COR-L47 (cell line): ENCODE measurements around the gene ZNF385D.

Experiments used
- DNase-seq: peaks from one replicate; lab custom pipeline; 2025; lab: John Stamatoyannopoulos, UW

Gene ZNF385D

DNA sequence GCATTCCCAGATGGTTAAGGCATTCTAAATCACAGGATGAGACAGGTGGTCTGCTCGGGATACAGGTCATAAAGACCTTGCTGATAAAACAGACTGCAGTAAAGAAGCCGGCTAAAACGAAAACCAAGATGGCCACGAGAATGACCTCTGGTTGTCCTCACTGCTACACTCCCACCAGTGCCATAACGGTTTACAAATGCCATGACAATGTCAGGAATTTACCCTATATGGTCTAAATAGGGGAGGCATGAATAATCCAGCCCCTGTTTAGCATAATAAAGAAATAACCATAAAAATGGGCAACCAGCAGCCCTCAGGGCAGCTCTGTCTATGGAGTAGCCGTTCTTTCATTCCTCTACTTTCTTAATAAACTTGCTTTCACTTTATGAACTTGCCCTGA lies 151.1 kb downstream of the ZNF385D start:
- DNase-seq = no peak

DNA sequence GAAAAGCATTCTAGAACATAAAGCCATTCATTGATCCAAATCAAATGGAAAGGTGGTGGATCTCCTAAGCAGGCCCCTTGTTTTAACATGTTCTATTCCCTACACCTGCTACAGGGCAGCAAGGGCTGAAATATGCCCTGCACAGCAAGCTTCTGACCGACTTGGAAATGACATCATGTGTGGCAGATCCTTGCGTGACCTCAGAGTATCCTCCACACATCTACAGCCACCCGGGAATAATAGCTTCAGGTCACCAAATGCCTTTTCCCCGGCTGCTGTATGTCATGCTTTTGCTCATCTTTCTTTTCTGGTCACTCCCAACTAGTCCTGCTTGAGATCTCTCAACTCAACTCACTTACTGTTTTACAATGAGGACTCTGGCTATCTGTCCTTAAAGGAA lies 158.2 kb downstream of the ZNF385D start:
- no peak for DNase-seq

DNA sequence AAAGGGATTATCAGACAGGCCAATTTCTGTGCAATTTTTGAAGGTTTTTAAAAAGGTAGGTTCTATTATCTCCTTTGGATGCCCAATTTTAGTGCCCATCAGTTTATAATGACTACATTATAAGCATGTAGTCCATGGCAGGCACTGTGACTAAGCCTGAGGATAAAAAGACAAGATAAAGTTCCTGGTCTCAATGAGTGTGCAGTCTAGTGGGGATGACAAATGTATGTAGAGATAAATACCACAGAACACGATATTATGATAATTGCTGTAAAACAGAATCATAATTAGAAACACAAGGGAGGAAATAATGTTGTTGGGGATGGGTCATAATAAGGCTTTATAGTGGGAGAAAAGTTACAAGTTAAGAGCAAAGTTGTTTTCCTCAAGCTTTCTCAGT lies 163.1 kb downstream of the ZNF385D start:
- DNase-seq = no peak

DNA sequence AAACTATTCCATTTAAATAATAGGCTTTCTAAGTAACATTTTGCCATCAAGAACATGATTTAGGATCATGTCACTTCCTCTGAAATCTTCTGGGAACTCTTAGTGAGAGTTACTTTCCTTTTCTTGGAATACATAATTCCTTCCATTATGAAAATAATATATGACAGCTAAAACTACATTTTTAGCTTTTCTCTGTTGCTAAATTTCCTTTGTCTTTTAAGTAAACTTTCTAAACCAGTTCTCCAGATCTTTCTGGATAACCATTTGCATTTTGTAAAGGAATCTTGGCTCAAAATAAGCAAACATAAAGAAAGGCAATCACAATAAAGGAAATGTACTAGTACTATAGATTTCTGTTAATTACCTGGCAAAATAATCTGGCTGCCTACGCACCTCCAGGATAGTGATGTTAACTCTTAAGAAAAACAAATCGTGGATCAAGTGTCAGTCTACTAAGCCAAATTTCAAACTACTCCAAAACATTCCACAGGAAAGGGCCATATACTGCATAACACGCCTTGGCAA lies 165.7 kb downstream of the ZNF385D start:
- no peak for DNase-seq

DNA sequence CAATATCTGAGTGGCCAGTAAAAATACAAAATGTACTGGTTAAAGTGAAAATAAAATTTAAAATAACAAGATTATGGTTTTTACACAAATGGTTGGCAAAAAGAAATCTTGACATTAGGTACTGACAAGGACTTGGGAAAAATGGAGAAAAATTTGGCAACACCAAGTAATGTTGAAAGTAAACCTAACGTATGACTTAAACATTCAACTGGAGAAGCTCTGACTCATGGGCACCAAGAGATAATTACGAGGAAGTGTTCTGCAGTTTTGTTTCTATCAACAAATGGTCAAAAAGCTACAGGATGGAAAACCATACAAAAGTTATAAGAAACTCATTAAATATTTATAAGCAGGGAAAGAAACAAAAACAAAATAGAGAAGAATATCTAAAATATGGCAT lies 177.7 kb downstream of the ZNF385D start:
- DNase-seq = no peak

DNA sequence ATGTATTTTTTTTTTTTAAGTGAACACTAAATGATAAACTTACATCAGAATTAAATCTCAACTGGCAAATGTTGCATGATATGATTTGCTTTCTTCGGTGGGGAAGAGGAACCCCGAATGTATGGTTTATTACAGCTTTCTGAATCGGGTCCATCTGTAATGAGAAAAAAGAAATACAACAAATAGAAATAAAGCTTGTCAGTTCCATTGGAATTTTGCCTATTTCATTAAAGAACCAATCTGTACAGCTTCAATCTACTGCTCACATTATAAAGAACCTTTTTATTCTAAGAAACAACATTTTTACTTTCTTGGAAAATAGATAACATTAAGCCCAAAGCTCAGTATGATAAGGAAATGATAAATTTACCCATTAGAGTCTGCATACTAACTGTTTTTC lies 186.5 kb downstream of the ZNF385D start:
- DNase-seq = no peak

DNA sequence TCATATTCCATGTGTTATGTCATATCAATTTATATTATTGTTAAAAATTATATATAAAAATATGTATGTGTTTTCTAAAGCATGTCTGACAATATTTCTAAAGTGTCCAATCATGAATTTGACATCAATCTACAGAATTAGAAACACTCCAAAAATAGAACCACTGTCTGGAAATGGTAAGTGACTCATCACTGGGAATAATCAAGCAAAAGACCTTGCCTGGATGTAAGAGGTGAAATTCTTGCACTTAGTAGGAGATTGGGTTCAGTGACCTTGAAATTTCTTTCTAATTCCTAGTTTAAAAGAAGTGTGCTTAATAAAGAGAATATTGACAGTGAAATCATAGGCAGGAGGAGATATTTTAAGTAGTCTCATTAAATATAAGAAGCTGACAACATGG lies 188.8 kb downstream of the ZNF385D start:
- no peak for DNase-seq

DNA sequence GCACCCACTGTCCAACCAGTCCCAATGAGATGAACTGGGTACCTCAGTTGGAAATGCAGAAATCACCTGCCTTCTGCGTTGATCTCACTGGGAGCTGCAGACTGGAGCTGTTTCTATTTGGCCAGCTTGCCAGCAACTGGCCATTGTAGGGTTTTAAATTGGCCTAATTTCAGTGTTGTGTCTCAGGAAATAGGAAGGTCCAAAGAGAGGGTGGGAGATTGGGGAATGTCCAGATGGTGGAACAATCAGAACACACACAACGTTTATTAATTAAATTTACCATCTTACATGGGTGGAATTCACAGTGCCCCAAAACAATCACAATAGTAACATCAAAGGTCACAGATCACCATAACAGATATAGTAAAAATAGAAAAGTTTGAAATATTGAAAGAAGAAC lies 189.5 kb downstream of the ZNF385D start:
- DNase-seq = no peak

DNA sequence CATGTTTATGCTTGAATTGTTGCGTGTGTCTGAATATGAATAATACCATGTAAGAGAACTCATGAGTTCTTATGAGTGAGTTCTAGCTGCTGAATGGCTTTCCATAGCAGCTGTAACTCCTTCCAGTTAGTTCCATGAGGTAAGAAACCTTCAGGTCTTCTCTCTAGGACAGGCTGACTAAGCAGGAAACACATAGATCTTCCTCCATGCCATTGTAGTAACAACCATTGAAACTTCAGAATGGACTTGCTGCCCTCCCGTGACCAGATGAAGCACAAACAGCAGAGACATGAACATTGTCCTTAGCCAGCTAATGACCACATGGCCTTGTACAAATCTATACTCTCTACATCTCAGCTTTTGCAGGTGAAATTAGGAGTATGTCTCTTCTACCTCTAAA lies 200.0 kb downstream of the ZNF385D start:
- no peak for DNase-seq

DNA sequence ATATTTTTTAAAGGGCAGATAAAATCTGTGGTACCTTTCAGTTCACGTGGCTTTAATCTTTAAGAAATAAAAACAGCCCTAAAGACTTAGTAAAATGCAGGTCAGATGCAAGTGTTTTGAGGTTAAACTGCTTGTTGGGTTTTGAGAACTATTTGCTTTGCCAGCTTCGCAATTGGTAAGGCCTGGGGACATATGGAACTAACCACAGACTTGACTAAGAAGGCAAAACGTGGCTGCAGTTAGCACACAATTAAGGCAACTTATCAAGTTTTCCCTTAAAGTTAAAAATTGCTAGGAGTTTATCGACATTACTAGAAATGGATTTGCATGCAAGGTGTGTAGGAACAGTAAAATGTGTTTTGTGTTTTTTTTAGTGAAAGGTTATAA lies 206.9 kb downstream of the ZNF385D start:
- no peak for DNase-seq

DNA sequence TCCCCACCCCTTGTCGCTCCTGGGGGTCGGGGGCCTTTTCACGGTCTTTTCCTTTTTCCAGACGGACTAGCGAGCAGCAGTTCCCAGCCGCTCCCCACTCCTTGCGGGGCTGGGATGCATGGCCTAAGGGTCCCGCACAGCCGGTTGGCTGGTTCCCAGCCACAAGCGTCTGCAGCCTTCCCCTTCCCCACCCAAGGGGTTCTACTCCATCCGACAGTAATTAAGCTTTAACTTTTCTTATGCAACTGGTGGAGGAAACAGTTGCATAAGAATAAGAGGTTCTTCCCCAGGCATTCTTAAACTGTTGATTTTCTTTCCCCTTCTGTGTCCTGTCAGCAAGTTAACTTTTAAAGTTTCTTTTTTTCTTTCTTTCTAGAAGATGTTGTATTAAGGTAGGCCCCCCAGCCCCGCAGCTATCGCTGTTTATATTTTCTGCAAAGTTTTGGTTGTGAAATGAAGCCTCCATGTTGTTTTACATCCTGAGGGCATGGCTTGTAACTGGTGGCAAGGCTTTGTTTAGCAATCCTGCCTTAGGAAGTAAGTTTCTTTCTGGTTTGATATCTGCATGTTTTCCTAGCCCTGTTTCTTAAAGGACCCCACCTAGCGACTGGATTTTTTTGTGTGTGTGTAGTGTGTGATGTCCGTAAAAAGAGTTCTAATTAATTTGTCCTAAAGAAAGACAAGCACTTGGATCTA lies 207.5 kb downstream of the ZNF385D start:
- no peak for DNase-seq

DNA sequence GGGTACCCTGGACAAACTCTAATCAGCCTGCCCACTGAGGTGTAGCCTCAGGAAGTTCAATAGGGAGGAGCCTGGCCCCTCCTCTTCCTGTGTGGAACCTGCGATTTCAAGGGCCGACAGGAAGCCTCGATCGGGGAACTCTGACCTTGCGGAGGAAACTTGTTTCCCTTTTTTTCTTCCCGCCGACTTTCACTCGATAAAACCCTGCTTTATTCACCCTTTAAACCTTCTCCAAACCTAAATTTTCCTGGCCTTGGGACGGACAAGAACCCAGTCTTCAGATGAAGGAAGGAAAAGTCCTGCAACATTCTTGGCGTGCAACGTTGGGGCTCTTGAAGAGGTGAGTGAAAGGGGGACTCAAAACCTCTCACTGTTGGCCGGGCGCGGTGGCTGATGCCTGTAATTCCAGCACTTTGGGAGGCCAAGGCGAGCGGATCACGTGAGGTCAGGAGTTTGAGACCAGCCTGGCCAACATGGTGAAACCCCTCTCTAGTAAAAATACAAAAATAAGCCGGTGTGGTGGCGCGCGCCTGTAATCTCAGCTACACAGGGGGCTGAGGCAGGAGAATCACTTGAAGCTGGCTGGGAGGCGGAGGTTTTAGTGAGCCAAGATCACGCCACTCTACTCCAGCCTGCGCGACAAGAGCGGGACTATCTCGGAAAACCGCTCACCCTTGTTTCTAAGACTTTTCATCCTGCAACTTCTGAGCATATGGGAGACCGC lies 208.2 kb downstream of the ZNF385D start:
- no peak for DNase-seq

DNA sequence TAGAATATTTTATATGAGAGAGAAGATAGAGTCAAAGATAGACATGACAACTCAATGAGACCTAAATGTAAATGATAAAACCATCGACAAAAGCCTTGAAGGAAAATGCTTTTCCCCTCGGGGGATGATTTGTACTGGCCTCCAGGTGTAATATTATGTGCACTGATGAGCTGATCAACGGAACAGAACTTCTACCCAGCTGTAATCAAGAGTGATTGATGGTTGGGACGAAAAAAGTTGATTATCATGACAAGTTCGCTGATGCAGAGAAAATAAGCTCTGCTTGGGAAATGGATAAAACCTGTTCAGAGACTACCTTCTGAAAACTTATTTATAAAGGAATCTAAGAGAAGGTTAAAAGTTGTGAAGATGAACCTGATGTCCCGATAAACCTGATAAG lies 210.7 kb downstream of the ZNF385D start:
- no peak for DNase-seq

DNA sequence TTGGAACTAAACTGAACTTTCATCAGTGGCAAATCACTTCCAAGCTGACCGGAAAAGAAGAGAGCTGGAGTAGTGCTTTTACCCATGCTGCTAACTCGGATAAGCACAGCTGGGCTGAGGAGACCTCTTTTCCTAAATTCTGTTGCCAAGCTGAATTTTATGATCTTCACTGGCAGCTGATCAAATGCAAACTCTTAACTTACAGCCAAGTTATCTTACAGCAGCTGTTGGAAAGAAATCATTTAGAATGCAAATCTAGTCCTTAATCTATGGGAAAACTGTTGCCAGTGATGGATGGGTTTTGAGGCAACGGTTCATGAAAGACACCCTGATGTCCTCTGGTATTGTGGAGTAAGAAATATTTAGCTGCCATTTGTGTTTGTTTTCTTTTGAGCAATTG lies 216.5 kb downstream of the ZNF385D start:
- no peak for DNase-seq

DNA sequence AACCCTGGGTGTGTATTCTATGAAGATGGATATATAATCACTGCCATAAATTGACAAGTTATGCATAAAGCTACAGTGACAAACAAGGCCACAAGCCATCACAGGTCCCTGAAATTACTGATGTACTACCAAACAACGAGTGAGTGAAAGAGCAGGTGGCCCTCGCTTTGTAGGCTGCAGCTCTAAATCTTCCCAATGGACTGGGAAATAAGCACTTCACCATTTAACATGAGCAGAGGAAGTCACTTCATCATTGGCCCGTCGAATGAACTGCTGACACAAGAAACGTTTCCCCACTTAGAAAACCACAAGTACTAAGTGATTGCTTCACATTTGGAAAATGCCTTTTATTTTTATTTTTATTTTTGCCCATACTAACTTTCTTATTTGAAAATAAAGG lies 218.0 kb downstream of the ZNF385D start:
- DNase-seq = no peak

DNA sequence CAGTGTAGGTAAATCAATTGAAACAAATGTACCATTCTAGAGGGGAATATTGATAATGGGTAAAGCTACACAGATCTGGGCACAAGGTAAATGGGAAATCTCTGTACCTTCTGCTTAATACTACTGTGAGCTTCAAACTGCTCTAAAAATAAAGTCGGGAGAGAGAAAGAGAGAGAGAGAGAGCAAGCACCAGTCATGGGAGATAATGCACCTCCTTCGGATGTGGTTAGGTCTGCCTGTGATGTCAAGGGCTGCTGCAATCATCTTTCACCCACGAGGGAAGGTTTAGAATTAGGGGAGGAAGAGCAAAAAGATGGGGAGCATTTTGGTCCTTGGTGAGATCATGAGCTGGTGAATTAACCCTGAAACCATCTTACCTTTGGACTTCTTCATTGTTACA lies 219.1 kb downstream of the ZNF385D start:
- DNase-seq = no peak

DNA sequence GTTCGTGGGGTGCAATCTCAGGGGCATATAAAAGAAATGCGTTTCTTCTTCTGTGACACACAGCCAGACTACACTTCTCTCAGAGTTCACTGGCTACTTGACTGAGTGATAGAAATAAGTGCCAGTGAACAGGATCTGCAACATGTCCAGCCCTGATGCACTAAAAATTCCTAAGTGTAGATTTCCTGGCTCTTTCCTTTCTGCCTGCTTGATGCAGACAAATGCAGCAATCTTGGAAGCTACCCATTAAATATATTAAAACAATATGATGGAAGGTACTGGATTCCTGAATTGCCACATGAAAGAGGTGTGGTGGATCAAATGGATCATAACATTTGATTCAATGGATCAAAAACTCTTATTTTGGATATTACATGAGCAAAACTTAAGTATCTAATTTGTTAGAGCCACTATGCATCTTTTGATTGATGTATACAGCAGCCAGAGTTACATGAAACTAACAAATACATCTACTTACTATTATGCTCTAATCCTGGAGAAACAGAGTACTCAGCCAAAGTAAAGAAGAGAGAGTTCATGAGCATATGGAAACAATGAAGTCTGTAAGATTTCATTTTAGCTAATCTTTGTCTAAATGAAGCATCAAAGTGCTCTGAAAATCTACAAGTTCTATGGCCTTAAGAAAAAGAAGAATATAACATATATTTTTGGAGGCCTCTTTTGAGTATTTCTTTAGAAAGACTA lies 222.6 kb downstream of the ZNF385D start:
- no peak for DNase-seq

DNA sequence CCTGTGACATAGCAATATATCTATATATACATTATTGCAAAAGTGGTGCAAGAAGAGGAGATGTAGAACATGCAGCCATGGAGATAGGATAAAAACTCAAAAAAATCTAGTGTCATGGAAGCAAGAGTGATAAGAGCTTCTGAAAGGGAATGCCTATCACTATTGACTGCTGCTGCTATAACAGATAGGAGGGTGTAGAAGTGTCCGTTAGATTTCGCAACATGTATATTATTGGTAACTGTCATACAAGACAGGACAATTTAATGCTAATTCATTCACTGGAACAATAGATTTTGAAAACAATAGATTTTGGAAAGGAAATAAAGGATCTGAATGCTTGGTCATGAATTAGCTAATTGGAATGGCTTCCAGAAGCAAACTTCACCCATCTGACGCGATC lies 224.5 kb downstream of the ZNF385D start:
- DNase-seq = no peak

DNA sequence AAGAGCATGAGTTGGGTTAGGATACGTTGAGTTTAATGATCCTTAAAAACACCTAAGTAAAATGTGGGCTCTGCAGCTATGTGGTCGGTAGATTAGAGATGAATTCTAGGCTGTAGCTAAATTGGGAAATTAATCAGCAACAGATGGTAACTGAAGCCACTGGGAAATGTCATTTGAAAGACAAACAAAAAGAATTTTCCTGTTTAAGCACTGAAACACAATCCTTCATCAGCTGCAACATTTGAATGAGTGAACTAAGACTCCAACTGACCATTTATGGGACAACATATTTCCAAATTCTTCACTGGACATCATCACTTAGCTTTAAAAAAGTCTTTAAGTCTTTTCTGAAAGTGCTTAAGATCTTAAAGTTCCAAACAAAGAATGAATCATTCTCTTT lies 226.9 kb downstream of the ZNF385D start:
- no peak for DNase-seq

DNA sequence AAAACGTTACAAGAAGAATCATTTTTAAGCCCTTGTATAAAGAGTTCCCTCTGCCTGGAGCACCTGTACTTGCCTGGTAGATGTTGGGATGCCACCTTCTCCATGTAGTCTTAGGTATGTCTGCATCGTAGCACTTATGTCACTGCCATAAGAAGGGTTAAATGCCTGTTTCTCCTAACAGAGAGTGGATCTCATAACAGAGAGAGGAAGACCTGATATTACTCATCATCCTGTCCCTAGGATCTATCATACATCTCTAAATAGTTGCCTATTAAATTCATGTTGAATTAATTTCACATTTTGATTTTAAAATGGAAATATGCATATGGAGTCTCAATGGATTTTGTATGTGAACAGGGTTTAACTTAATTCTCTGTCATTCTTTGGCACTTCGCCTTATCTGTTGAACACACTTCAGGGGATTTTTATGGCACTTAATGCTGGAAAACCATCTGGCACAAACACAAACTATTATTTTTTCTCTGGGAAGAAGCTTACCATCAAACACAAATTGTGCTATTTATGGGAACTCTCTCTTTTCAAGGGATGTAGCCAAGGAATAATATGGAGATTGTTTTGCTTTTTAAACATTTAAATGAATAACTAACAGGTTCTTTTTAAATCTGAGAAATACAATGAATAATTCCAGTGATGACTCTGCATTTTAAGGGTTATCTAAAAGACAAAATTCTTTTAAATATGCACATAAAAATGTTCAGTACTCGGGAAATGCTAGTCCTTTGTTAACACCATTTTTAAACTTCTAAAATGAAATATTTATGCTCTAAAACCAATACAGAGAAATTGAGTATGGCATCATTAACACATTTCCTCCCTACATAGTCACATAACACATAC lies 230.7 kb downstream of the ZNF385D start:
- DNase-seq = no peak

DNA sequence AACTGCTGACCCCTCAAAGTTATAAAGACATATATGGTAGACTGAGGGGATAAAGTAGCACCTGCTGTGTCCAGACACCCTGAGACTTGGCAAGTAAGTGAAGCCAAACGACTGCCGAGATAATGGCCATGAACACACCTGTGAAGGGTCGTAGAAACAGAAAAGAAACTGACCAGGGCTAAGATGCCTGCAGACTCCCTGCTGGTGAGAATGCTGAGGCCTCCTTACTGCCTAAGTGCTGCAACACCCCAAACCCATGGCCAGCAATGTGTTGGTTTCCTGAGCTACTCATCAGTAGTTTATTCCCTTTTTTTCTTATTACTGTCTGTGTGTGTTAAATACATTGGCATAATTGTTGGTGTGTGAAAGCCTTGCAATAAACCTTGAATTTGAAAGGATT lies 233.8 kb downstream of the ZNF385D start:
- no peak for DNase-seq

DNA sequence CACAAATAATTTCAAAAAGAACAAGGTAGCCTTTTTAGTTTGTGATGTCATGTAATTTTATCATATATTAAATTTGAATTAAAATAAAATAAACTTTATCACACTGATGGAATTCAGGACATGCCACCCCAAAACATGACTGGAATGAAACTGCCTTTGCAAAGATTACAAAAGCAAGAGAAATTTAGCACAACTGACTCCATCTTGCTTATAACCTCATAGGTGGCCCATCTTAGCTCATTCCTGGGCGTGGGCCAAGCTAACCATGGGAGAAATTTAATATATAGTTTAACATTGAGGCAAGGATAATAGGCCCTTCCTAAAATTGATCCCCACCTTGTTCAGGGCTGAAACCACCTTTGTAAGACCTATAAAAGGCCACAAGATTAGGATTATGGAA lies 235.6 kb downstream of the ZNF385D start:
- DNase-seq = no peak
